PFSK-1 (cell line): ENCODE measurements around the gene PUS7L. TPM values are rescaled to one million over a fixed set of nuclear protein-coding genes. Genes with fewer than 3 reads are reported as not detected.

Source experiments
- FOXP2 ChIP-seq: optimal IDR thresholded peaks from 2 replicates; pipeline ENCODE3; 2011; ENCODE audit warnings: borderline replicate concordance, control low read depth, inconsistent platforms; ENCODE audit not compliant: insufficient read depth; ENCODE audit errors: extremely low read length, extremely low read depth
- POLR2AphosphoS5 ChIP-seq: IDR thresholded peaks from 2 replicates; pipeline ENCODE4 v1.6.1; 2012; ENCODE audit warnings: low read depth, mild to moderate bottlenecking, control low read depth, low read length, moderate library complexity
- REST ChIP-seq, 2 experiments: IDR thresholded peaks; 2 replicates each; pipeline versions ENCODE4 v1.6.1 to v1.8.0; 2011 to 2012; ENCODE audit warnings: low read depth in 2 of 2, low read length in 2 of 2, control low read depth in 1 of 2, inconsistent platforms in 1 of 2, mild to moderate bottlenecking in 1 of 2, moderate library complexity in 1 of 2; ENCODE audit not compliant: insufficient read depth in 1 of 2
- SIN3A ChIP-seq: IDR thresholded peaks from 2 replicates; pipeline ENCODE4 v1.6.1; 2012; ENCODE audit warnings: mild to moderate bottlenecking, low read length, moderate library complexity, borderline replicate concordance; ENCODE audit not compliant: insufficient read depth
- TAF1 ChIP-seq: IDR thresholded peaks from 2 replicates; pipeline ENCODE4 v1.6.1; 2012; ENCODE audit warnings: low read length, control low read depth, borderline replicate concordance; ENCODE audit not compliant: insufficient read depth
- polyA plus RNA-seq: library from polyadenylated mRNA; unstranded; fragments of >200 nt; gene quantifications from one replicate; pipeline ENCODE4 v1.2.1, GENCODE V29; 2012; ENCODE audit warnings: low read depth, missing spikeins; ENCODE audit not compliant: insufficient read length

The PUS7L gene, protein sequence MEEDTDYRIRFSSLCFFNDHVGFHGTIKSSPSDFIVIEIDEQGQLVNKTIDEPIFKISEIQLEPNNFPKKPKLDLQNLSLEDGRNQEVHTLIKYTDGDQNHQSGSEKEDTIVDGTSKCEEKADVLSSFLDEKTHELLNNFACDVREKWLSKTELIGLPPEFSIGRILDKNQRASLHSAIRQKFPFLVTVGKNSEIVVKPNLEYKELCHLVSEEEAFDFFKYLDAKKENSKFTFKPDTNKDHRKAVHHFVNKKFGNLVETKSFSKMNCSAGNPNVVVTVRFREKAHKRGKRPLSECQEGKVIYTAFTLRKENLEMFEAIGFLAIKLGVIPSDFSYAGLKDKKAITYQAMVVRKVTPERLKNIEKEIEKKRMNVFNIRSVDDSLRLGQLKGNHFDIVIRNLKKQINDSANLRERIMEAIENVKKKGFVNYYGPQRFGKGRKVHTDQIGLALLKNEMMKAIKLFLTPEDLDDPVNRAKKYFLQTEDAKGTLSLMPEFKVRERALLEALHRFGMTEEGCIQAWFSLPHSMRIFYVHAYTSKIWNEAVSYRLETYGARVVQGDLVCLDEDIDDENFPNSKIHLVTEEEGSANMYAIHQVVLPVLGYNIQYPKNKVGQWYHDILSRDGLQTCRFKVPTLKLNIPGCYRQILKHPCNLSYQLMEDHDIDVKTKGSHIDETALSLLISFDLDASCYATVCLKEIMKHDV
- polyA plus RNA-seq: 1.7 TPM

GRCh38 chr12:43758728-43759563, at the start of gene PUS7L, which contains the start of gene IRAK4:
Gene PUS7L, minus strand, starts transcription at chr12:43758790. Its CDS starts 3,545 bp downstream, at chr12:43755245.
Gene IRAK4, plus strand, starts transcription at chr12:43758951. Its CDS starts 9,161 bp downstream, at chr12:43768112.
- TF ChIP-seq REST (IDR thresholded peaks at IDR 0.05; ENCODE audit: insufficient read depth in 1 of 2, low read depth in 2 of 2, low read length in 2 of 2) (no peak), SIN3A (peak; percentile 9; the same call in 1 of the 2 replicates), POLR2AphosphoS5 (peak; percentile 68; the same call in 1 of the 2 replicates)

DNA sequence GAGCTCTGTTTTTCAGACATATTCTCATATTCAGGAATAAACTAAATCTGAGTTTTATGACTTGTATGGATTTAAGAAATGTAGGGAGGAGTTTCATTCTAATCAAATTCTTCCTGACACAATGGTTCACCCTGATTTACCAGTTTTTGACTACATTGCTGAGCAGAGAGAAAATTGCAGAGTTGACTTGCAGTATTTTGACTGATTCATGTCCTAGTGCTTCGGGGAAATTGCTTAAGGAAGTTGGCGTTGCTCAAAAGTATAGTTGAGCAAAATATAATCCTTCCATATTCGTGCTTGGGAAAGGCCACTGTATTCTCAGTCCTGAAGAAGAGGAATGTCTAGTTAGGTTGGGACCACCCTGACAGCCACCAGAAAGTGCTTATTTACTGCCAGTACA, 48.8 kb upstream of the PUS7L start:
- TF ChIP-seq FOXP2 (no peak), SIN3A (no peak), TAF1 (no peak), POLR2AphosphoS5 (no peak), REST (IDR thresholded peaks at IDR 0.05; ENCODE audit: insufficient read depth in 1 of 2, low read depth in 2 of 2, low read length in 2 of 2) (no peak)

GRCh38 chr12:43806737-43807072, 48.1 kb upstream of the PUS7L start:
- TF ChIP-seq FOXP2: no peak
- no peak for TF ChIP-seq REST (IDR thresholded peaks at IDR 0.05; ENCODE audit: insufficient read depth in 1 of 2, low read depth in 2 of 2, low read length in 2 of 2)
- no peak for TF ChIP-seq TAF1
- TF ChIP-seq POLR2AphosphoS5: no peak
- no peak for TF ChIP-seq SIN3A

- TF ChIP-seq FOXP2 (no peak), TAF1 (no peak; the same call in 1 of the 2 replicates), REST (IDR thresholded peaks at IDR 0.05; ENCODE audit: insufficient read depth in 1 of 2, low read depth in 2 of 2, low read length in 2 of 2) (no peak), SIN3A (peak; percentile 17; the same call in 1 of the 2 replicates), POLR2AphosphoS5 (peak; percentile 82)
Observed at GRCh38 chr12:43805860-43806736, 47.5 kb upstream of the PUS7L start, which contains the start of gene TWF1. Gene TWF1, minus strand, starts transcription at chr12:43806317. Its CDS starts 72 bp downstream, at chr12:43806245.
